ENCODE results near the gene EPB41.

DNA sequence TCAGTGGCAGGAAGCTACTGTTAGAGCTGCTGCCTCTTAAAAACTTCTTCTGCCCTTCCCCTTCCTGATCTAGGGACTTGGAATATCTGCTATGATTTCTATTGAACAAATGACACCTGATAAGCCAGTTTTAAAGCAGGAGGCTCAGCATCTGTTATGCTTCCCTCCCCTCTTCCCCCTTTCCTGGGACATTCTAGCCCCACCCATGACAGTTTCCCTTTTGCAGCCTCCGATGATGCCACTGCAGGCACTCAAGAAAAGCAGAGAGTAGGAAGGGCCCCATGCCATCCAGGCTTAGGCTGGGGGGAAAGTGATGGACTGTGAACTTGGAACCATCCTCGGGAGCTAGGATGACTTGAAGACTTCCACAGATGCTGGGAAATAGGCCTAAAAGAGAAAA, 15.1 kb upstream of the EPB41 start:
- no peak for TF ChIP-seq SRF (IDR thresholded peaks at IDR 0.05; ENCODE audit: low read depth)
- no peak for TF ChIP-seq POLR2A (IDR thresholded peaks at IDR 0.05; ENCODE audit: borderline replicate concordance, extremely low read depth, insufficient read depth, insufficient read length)
- no peak for TF ChIP-seq EGR1 (IDR thresholded peaks at IDR 0.05; ENCODE audit: low read depth)
- TF ChIP-seq CTCF (IDR thresholded peaks at IDR 0.05 in 2 of 3, conservative IDR thresholded peaks at IDR 0.05 in 1 of 3; ENCODE audit: borderline replicate concordance in 1 of 3, insufficient read depth in 1 of 3, low read depth in 2 of 3, low read length in 2 of 3): no peak
